ENCODE data around the gene RFNG. TPM values are rescaled to one million over a fixed set of nuclear protein-coding genes. Genes with fewer than 3 reads are reported as not detected.

RFNG gene
- total RNA-seq, 2 donors from 2014 or later = 46.3 to 54.5 TPM

- Histone ChIP-seq H3K4me1 (ENCODE audit: control insufficient read depth, insufficient read depth, low read length) (no peaks in the 10 kb centered on the region), H3K27me3 (ENCODE audit: control insufficient read depth, insufficient read depth, low read length, poor library complexity, severe bottlenecking) (peaks cover 10% of the 10 kb centered on the region), H3K9me3 (ENCODE audit: control insufficient read depth, low read length) (no peaks in the 10 kb centered on the region), H3K4me3 (ENCODE audit: low read length) (no peak overlapping the region), H3K9ac (ENCODE audit: extremely low read depth, low read length, poor library complexity, severe bottlenecking) (no peak overlapping the region), H3K36me3 (ENCODE audit: control insufficient read depth, insufficient read depth, low read length) (no peaks in the 10 kb centered on the region), H3K27ac (ENCODE audit: low read depth, low read length) (no peak overlapping the region)
- Mint-ChIP-seq H3K4me3 (no peak overlapping the region), H3K27ac (no peak overlapping the region), H3K9me3 (no peaks in the 10 kb centered on the region), H3K4me1 (no peaks in the 10 kb centered on the region), H3K36me3 (ENCODE audit: low read depth) (no peaks in the 10 kb centered on the region), H3K27me3 (ENCODE audit: insufficient read depth) (peaks cover 22% of the 10 kb centered on the region)
- DNase-seq = no peak
- WGBS, 2 experiments (ENCODE audit: insufficient coverage in 1 of 2, insufficient read length in 1 of 2) = 93 to 94% methylated on average over 3 to 5 of the region's 6 CpGs
- no peak for TF ChIP-seq CTCF (conservative IDR thresholded peaks at IDR 0.05)
These were observed 21.2 kb upstream of the RFNG start for GRCh38 chr17:82072827-82073226.

- Mint-ChIP-seq H3K4me1 (peaks cover 5% of the 10 kb centered on the region), H3K36me3 (ENCODE audit: low read depth) (no peaks in the 10 kb centered on the region), H3K4me3 (no peak overlapping the region), H3K9me3 (no peaks in the 10 kb centered on the region), H3K27ac (no peak overlapping the region), H3K27me3 (ENCODE audit: insufficient read depth) (peaks cover 22% of the 10 kb centered on the region)
- Histone ChIP-seq H3K4me1 (ENCODE audit: control insufficient read depth, insufficient read depth, low read length) (no peaks in the 10 kb centered on the region), H3K36me3 (ENCODE audit: control insufficient read depth, insufficient read depth, low read length) (no peaks in the 10 kb centered on the region), H3K27me3 (ENCODE audit: control insufficient read depth, insufficient read depth, low read length, poor library complexity, severe bottlenecking) (peaks cover 10% of the 10 kb centered on the region), H3K4me3 (ENCODE audit: low read length) (no peak overlapping the region), H3K9me3 (ENCODE audit: control insufficient read depth, low read length) (no peaks in the 10 kb centered on the region), H3K9ac (ENCODE audit: extremely low read depth, low read length, poor library complexity, severe bottlenecking) (no peak overlapping the region), H3K27ac (ENCODE audit: low read depth, low read length) (no peak overlapping the region)
- no peak for TF ChIP-seq CTCF (conservative IDR thresholded peaks at IDR 0.05)
- no peak for DNase-seq
These were observed 19.0 kb upstream of the RFNG start for GRCh38 chr17:82070611-82071010.

GRCh38 chr17:82065638-82066303, 14.2 kb upstream of the RFNG start, which contains the start of gene DUS1L:
TSS of gene DUS1L (minus strand) at chr17:82065804. CDS start at chr17:82065059, 745 bp downstream.
- 12 to 26% methylated on average over 46 to 88 of the region's 88 CpGs for WGBS, 2 experiments (ENCODE audit: insufficient coverage in 1 of 2, insufficient read length in 1 of 2)

More at GRCh38 chr17:82065638-82066303, 14.2 kb upstream of the RFNG start, which contains the start of gene DUS1L:
- TF ChIP-seq CTCF (conservative IDR thresholded peaks at IDR 0.05) = no peak
- H3K9me3 Mint-ChIP-seq = no peaks in the 10 kb centered on the region
- peak; percentile 87 for DNase-seq
- peaks cover 2% of the 10 kb centered on the region for H3K36me3 Mint-ChIP-seq (ENCODE audit: low read depth)
- H3K27ac Mint-ChIP-seq = peak within 1 kb of the TSS; percentile 77
- peaks cover 4% of the 10 kb centered on the region for H3K4me1 ChIP-seq (ENCODE audit: control insufficient read depth, insufficient read depth, low read length)
- H3K9ac ChIP-seq (ENCODE audit: extremely low read depth, low read length, poor library complexity, severe bottlenecking) = peak within 1 kb of the TSS; percentile 74
- H3K9me3 ChIP-seq (ENCODE audit: control insufficient read depth, low read length) = no peaks in the 10 kb centered on the region
- H3K27ac ChIP-seq (ENCODE audit: low read depth, low read length) = no peak within 1 kb of the TSS
- H3K36me3 ChIP-seq (ENCODE audit: control insufficient read depth, insufficient read depth, low read length) = peaks cover 14% of the 10 kb centered on the region
- peaks cover 8% of the 10 kb centered on the region for H3K27me3 ChIP-seq (ENCODE audit: control insufficient read depth, insufficient read depth, low read length, poor library complexity, severe bottlenecking)
- peak within 1 kb of the TSS; percentile 68 for H3K4me3 Mint-ChIP-seq
- peaks cover 9% of the 10 kb centered on the region for H3K27me3 Mint-ChIP-seq (ENCODE audit: insufficient read depth)
- peak within 1 kb of the TSS; percentile 82 for H3K4me3 ChIP-seq (ENCODE audit: low read length)
- peaks cover 5% of the 10 kb centered on the region for H3K4me1 Mint-ChIP-seq
